K562 (cell line): ENCODE results near the gene LRMDA.

Experiments
- CHD4 ChIP-seq: fragments of 200-600 bp; sonication (generic); IDR thresholded peaks from 3 replicates; pipeline ENCODE4 v1.6.1; 2012; ENCODE audit warnings: low read depth, mild to moderate bottlenecking, mixed read lengths, low read length, inconsistent platforms; ENCODE audit not compliant: insufficient read depth, insufficient replicate concordance, poor library complexity, severe bottlenecking
- NR1H2 ChIP-seq: sonication (generic); formaldehyde crosslinking; IDR thresholded peaks from 2 replicates; pipeline ENCODE4 v1.4.0; 2020; ENCODE audit warnings: mild to moderate bottlenecking, missing genetic modification reagents

DNA sequence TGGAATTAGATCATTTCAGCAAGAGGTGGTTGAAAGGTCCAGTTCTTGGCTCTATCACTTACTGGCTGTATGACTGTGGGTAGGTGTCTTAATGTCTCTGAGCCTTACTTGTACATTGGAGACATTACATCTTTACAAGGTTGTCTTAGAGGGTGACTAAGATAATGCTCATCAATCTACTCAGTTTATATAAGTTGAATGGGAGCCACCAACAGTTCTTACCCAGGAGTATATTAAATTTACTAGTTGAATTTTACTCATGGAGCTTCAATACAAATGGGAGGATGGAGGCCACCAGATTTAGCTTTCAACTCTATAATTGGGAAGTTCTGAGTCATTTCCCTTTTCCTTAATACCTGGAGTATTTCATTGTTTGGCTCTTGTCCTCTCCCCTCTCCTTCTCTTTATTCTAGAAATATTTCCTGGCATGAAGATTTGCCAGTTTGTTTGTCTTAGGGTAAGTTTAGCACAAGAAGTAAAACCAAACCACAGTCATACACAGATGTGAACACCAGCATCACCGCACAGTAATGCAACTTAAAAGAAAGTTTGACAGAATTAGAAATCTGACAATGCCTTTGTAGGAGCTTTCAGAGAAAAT is 222.8 kb downstream of the LRMDA start:
- no peak for TF ChIP-seq CHD4
- TF ChIP-seq NR1H2, result no peak
